ENCODE data around the gene PTPRN2. TPM values are rescaled to one million over a fixed set of nuclear protein-coding genes. Genes with fewer than 3 reads are reported as not detected.

The PTPRN2 gene
- total and polyA plus RNA-seq, 2 of the 13 experiments (the other 11 are each of a cell fraction or from before 2014, with no cell fraction given): 2.5 to 24.2 TPM

DNA sequence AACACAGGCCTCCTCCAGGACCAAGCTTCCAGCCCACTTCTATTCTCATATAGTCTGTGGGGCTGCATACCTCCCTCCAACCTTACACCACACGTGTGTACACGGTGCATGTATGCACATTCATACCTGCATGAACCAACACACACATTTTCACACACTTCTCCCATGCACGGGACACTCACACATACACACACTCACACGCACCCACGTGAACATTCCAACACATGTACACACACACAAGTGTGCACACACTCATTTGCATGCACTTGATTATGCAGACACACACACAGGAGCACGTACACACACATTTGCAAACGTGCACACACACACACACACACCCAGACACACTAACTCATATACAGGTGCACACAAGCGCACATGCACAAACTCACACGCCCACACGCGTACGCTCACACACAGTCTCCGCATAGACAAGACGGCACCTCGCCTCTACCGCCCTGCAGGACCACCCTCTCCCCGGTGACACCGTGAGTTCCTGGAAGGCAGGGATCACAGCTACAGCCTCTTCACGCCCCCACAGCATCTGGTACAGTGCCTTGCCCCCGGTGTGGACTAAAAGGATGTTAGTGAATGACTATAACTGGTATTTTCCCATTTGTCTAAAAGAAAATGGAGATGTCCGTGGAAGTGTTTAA is 263.8 kb downstream of the PTPRN2 start:
- Histone ChIP-seq H3K4me2 (ENCODE audit: low read depth, low read length) (no peak overlapping the region), H4K20me1 (ENCODE audit: insufficient read depth, low read length) (peaks cover 48% of the 10 kb centered on the region), H3K9ac (ENCODE audit: insufficient read depth, low read depth, low read length) (no peak overlapping the region), H3K27ac (ENCODE audit: extremely low read length, insufficient read depth, low read length) (no peak overlapping the region), H3K79me2 (ENCODE audit: insufficient read depth, low read length) (no peaks in the 10 kb centered on the region), H2AFZ (ENCODE audit: low read length) (no peak overlapping the region), H3K36me3 (replicated peaks in 1 of 2; ENCODE audit: control insufficient read depth in 1 of 2, insufficient read depth in 2 of 2, low read length in 2 of 2) (no peaks in the 10 kb centered on the region; a peak in 1 of 5 replicates), H3K4me3 (replicated peaks in 1 of 3; ENCODE audit: insufficient read depth in 1 of 3, low read depth in 2 of 3, low read length in 3 of 3) (no peak overlapping the region), H3K27me3 (ENCODE audit: control insufficient read depth in 1 of 2, insufficient read depth in 2 of 2, low read length in 2 of 2) (no peaks in the 10 kb centered on the region), H3K9me3 (ENCODE audit: low read length) (no peaks in the 10 kb centered on the region), H3K4me1 (ENCODE audit: insufficient read depth, low read length) (no peaks in the 10 kb centered on the region)
- ATAC-seq (no peak), DNase-seq (ENCODE audit: low spot score) (no peak), FAIRE-seq (no peak)
- in situ Hi-C loops (cut with HindIII; ENCODE audit: extremely low pct_ligation_motif_present, low pct_unique_long_range_greater_than_20kb): no loop called here
- intact Hi-C loops (cut with micrococcal nuclease; ENCODE audit: unreplicated experiment): no loop called here
- BruUV-seq (replicated peaks): no TSS peak
- ChIA-PET CTCF (ENCODE audit: low intra/inter-chr PET ratio, low total read pairs) (no interaction called here), POLR2A (no interaction called here)
- WGBS (ENCODE audit: low lambda C conversion rate): 83% methylated on average over 21 of the region's 21 CpGs
- TF ChIP-seq, protein P1, sequence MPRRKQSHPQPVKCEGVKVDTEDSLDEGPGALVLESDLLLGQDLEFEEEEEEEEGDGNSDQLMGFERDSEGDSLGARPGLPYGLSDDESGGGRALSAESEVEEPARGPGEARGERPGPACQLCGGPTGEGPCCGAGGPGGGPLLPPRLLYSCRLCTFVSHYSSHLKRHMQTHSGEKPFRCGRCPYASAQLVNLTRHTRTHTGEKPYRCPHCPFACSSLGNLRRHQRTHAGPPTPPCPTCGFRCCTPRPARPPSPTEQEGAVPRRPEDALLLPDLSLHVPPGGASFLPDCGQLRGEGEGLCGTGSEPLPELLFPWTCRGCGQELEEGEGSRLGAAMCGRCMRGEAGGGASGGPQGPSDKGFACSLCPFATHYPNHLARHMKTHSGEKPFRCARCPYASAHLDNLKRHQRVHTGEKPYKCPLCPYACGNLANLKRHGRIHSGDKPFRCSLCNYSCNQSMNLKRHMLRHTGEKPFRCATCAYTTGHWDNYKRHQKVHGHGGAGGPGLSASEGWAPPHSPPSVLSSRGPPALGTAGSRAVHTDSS (CRISPR knock-in tag; conservative IDR thresholded peaks at IDR 0.05): no peak
- TF ChIP-seq, protein P2, sequence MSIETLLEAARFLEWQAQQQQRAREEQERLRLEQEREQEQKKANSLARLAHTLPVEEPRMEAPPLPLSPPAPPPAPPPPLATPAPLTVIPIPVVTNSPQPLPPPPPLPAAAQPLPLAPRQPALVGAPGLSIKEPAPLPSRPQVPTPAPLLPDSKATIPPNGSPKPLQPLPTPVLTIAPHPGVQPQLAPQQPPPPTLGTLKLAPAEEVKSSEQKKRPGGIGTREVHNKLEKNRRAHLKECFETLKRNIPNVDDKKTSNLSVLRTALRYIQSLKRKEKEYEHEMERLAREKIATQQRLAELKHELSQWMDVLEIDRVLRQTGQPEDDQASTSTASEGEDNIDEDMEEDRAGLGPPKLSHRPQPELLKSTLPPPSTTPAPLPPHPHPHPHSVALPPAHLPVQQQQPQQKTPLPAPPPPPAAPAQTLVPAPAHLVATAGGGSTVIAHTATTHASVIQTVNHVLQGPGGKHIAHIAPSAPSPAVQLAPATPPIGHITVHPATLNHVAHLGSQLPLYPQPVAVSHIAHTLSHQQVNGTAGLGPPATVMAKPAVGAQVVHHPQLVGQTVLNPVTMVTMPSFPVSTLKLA (IDR thresholded peaks at IDR 0.05): no peak
- no peak for TF ChIP-seq ISL2 (CRISPR knock-in tag; IDR thresholded peaks at IDR 0.05)
- no peak for TF ChIP-seq ZNF570 (CRISPR knock-in tag; IDR thresholded peaks at IDR 0.05; ENCODE audit: borderline replicate concordance)
- no peak for TF ChIP-seq ZNF550 (CRISPR knock-in tag; IDR thresholded peaks at IDR 0.05; ENCODE audit: borderline replicate concordance)
- TF ChIP-seq, protein P3, sequence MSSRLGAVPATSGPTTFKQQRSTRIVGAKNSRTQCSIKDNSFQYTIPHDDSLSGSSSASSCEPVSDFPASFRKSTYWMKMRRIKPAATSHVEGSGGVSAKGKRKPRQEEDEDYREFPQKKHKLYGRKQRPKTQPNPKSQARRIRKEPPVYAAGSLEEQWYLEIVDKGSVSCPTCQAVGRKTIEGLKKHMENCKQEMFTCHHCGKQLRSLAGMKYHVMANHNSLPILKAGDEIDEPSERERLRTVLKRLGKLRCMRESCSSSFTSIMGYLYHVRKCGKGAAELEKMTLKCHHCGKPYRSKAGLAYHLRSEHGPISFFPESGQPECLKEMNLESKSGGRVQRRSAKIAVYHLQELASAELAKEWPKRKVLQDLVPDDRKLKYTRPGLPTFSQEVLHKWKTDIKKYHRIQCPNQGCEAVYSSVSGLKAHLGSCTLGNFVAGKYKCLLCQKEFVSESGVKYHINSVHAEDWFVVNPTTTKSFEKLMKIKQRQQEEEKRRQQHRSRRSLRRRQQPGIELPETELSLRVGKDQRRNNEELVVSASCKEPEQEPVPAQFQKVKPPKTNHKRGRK (CRISPR knock-in tag; IDR thresholded peaks at IDR 0.05): no peak
- no peak for TF ChIP-seq RARA (CRISPR knock-in tag; IDR thresholded peaks at IDR 0.05)
- no peak for TF ChIP-seq ZNF260 (CRISPR knock-in tag; IDR thresholded peaks at IDR 0.05; ENCODE audit: borderline replicate concordance, low read depth)
- TF ChIP-seq MEF2D (CRISPR knock-in tag; IDR thresholded peaks at IDR 0.05): no peak
- no peak for TF ChIP-seq ZNF354B (CRISPR knock-in tag; IDR thresholded peaks at IDR 0.05)
- no peak for TF ChIP-seq ZBTB3 (CRISPR knock-in tag; IDR thresholded peaks at IDR 0.05; ENCODE audit: borderline replicate concordance, low read depth)
- TF ChIP-seq FOXA3 (CRISPR knock-in tag; IDR thresholded peaks at IDR 0.05): no peak
- TF ChIP-seq ZNF841 (CRISPR knock-in tag; IDR thresholded peaks at IDR 0.05; ENCODE audit: borderline replicate concordance): no peak
- no peak for TF ChIP-seq ZNF24 (IDR thresholded peaks at IDR 0.05)
- TF ChIP-seq ZSCAN21 (CRISPR knock-in tag; IDR thresholded peaks at IDR 0.05; ENCODE audit: borderline replicate concordance): no peak
- TF ChIP-seq NFKBIZ (CRISPR knock-in tag; IDR thresholded peaks at IDR 0.05): no peak
- TF ChIP-seq ELF4 (CRISPR knock-in tag; IDR thresholded peaks at IDR 0.05; ENCODE audit: borderline replicate concordance): no peak
- no peak for TF ChIP-seq ESRRA (CRISPR knock-in tag; IDR thresholded peaks at IDR 0.05; ENCODE audit: low read depth)
- TF ChIP-seq, protein P4, sequence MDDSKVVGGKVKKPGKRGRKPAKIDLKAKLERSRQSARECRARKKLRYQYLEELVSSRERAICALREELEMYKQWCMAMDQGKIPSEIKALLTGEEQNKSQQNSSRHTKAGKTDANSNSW (CRISPR knock-in tag; IDR thresholded peaks at IDR 0.05; ENCODE audit: borderline replicate concordance): no peak
- no peak for TF ChIP-seq ZNF460 (CRISPR knock-in tag; IDR thresholded peaks at IDR 0.05; ENCODE audit: borderline replicate concordance)
